ENCODE results near the gene ZNF202.

DNA sequence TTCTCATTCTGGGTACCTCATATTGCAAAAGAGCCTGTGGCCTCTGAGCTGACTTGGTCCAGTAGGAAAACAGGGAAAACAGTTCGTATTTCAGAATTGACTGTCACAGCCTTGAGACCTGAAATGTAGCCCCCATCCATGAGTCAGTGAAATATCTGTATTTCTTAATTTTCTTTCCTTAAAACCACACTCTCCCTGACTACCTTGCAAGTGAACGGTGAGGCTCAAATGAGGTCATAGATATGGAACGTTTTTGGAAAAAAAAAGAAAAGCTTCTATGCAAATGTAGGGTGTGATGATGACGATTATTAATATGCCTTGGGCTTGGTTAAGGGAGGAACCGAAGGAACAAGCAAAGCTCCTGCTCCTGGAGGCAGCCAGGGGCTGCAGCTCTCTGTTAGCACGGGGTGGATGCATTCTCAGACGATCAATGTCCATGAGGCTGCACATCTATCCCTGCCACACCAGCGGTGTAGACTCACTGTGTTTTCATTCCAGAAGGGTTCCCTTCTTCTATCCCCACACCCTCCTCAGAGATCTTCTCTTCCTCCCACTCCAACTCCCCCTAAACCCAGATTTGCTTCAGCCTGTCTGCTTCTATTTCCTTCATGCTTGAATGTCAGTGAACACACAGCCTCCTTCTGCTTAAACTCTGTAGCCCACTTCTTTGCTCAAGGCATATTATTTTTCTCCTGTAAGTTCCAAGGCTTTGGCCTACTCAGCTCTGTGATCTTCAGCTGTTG, 57.9 kb downstream of the ZNF202 start:
- no peak for TF ChIP-seq CTCF (IDR thresholded peaks at IDR 0.05; ENCODE audit: low read depth, low read length, poor library complexity, severe bottlenecking)
- no peak for TF ChIP-seq EZH2phosphoT487 (IDR thresholded peaks at IDR 0.05; ENCODE audit: borderline replicate concordance, low read length)

All from DOHH2 (cell line).